A549 (cell line): ENCODE data around the gene DOCK1.

ENCODE experiments used
- PHF8 ChIP-seq: fragments of 200-600 bp; sonication (generic); IDR thresholded peaks from 2 replicates; pipeline ENCODE4 v1.6.1; 2016; ENCODE audit warnings: low read depth, mild to moderate bottlenecking, antibody characterized with exemption, moderate library complexity, borderline replicate concordance
- TF ChIP-seq, protein P1 (sequence below): fragments of >200 bp; sonication (Bioruptor Twin); formaldehyde crosslinking; IDR thresholded peaks from 3 replicates; pipeline ENCODE4 v1.5.1; 2016

DNA sequence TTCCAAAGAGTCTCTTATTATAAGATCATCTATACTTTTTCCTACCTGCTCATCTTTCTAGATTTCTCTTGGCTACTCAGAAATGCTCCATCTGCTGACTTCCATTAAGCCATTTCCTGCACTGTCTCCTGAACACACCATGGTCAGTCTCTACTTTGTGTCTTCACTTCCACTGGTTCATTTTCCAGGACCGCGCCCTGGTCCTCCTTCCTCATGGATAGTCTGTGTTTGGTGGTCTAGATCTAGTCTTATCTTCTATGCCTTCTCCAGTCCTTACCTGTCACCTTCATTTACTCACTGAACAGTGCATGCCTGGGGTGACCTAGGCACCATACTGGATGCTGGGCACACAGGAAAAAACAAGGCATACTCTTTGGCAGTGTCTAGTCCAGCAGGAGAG is 279.4 kb downstream of the DOCK1 start:
- TF ChIP-seq, protein P1, sequence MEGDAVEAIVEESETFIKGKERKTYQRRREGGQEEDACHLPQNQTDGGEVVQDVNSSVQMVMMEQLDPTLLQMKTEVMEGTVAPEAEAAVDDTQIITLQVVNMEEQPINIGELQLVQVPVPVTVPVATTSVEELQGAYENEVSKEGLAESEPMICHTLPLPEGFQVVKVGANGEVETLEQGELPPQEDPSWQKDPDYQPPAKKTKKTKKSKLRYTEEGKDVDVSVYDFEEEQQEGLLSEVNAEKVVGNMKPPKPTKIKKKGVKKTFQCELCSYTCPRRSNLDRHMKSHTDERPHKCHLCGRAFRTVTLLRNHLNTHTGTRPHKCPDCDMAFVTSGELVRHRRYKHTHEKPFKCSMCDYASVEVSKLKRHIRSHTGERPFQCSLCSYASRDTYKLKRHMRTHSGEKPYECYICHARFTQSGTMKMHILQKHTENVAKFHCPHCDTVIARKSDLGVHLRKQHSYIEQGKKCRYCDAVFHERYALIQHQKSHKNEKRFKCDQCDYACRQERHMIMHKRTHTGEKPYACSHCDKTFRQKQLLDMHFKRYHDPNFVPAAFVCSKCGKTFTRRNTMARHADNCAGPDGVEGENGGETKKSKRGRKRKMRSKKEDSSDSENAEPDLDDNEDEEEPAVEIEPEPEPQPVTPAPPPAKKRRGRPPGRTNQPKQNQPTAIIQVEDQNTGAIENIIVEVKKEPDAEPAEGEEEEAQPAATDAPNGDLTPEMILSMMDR: no peak
- TF ChIP-seq PHF8: no peak
